K562 (cell line): ENCODE data around the gene LTO1. TPM values are rescaled to one million over a fixed set of nuclear protein-coding genes. Genes with fewer than 3 reads are reported as not detected.

Source experiments
- ARID4B ChIP-seq: sonication (generic); formaldehyde crosslinking; IDR thresholded peaks from 2 replicates; pipeline ENCODE4 v1.8.0; 2022; ENCODE audit warnings: mild to moderate bottlenecking, missing genetic modification reagents
- BRCA1 ChIP-seq, 2 experiments: fragments of 450-650 bp in 1 of 2; sonication (generic) in 1 of 2; formaldehyde crosslinking in 1 of 2; IDR thresholded peaks; 2 replicates each; pipeline versions ENCODE4 v1.5.0 to v1.6.1; 2017 to 2020; ENCODE audit warnings: mild to moderate bottlenecking in 1 of 2, missing genetic modification reagents in 1 of 2
- E2F1 ChIP-seq: sonication (generic); formaldehyde crosslinking; IDR thresholded peaks from 2 replicates; pipeline ENCODE4 v1.8.1; 2023; ENCODE audit warnings: mild to moderate bottlenecking, missing genetic modification reagents, moderate library complexity
- MECOM ChIP-seq: fragments of 250-450 bp; sonication (Bioruptor Pico); IDR thresholded peaks from 2 replicates; pipeline ENCODE4 v1.8.0; 2022; ENCODE audit warnings: inconsistent platforms
- REST ChIP-seq, 2 experiments: fragments of 450-650 bp; formaldehyde crosslinking in 1 of 2; IDR thresholded peaks; 2 replicates each; pipeline versions ENCODE4 v1.4.0 to v1.6.1; 2014 to 2020; ENCODE audit warnings: mild to moderate bottlenecking in 2 of 2, borderline replicate concordance in 1 of 2, low read depth in 1 of 2
- TEAD1 ChIP-seq, 2 experiments: fragments of 450-650 bp in 1 of 2; sonication (generic) in 1 of 2; formaldehyde crosslinking; IDR thresholded peaks; 2 replicates each; pipeline versions ENCODE4 v1.4.0 to v1.8.0; 2020 to 2022; ENCODE audit warnings: mild to moderate bottlenecking in 2 of 2, missing genetic modification reagents in 1 of 2
- THRAP3 ChIP-seq: fragments of 450-650 bp; IDR thresholded peaks from 2 replicates; pipeline ENCODE4 v1.6.1; 2016; ENCODE audit warnings: mild to moderate bottlenecking, inconsistent platforms, borderline replicate concordance
- ZNF740 ChIP-seq, 3 experiments: fragments of 200-800 bp in 1 of 3; sonication (Bioruptor generic) in 1 of 3; sonication (generic) in 1 of 3; formaldehyde crosslinking in 1 of 3; IDR thresholded peaks; 2 replicates each; pipeline versions ENCODE4 v1.6.1 to v1.8.0; 2016 to 2022; ENCODE audit warnings: mild to moderate bottlenecking in 2 of 3, missing compliant biosample characterization in 2 of 3, missing genetic modification characterization in 2 of 3, missing genetic modification reagents in 1 of 3
- polyA plus RNA-seq, 8 experiments: library from polyadenylated mRNA; depleted of rRNA in 4 of 8; stranded (reverse) in 5 of 8; unstranded in 3 of 8; fragments of >200 nt; fragmentation: Nextera tagmentation in 2 of 8; fragmentation: Illumina TruSeq in 1 of 8; extraction: Ambion mirVana in 2 of 8; extraction: Trizol in 1 of 8; gene quantifications; 2 replicates each; pipeline versions ENCODE4 v1.2.1 to v1.2.3, GENCODE V29; 2011 to 2014; ENCODE audit warnings: inconsistent platforms in 1 of 8, missing spikeins in 1 of 8
- total RNA-seq, 7 experiments: library from RNA; depleted of rRNA in 6 of 7; stranded (reverse); fragments of >200 nt in 6 of 7; fragmentation: Illumina TruSeq in 2 of 7; extraction: Trizol in 2 of 7; gene quantifications; 2 replicates each; pipeline versions ENCODE4 v1.2.1 to v1.2.3, GENCODE V29; 2011 to 2021; ENCODE audit warnings: low replicate concordance in 1 of 7

LTO1 gene
- total and polyA plus RNA-seq, 9 of the 15 experiments (the other 6 are each of a cell fraction or from before 2014, with no cell fraction given): 2.6 to 43.4 (median 19.1) TPM

- TF ChIP-seq ARID4B: peak; percentile 90
- no peak for TF ChIP-seq THRAP3
- TF ChIP-seq MECOM: no peak
- TF ChIP-seq REST (IDR thresholded peaks at IDR 0.05; ENCODE audit: borderline replicate concordance): peak; percentile 92
- no peak for TF ChIP-seq REST (CRISPR knock-in tag; IDR thresholded peaks at IDR 0.05; ENCODE audit: low read depth)
- peak in 1 of 2 experiments; percentile 84; a peak in 2 of 4 replicates for TF ChIP-seq TEAD1 (CRISPR knock-in tag; IDR thresholded peaks at IDR 0.05)
- no peak for TF ChIP-seq BRCA1 (IDR thresholded peaks at IDR 0.05)
- no peak for TF ChIP-seq BRCA1 (CRISPR knock-in tag; IDR thresholded peaks at IDR 0.05)
- TF ChIP-seq ZNF740 (CRISPR knock-in tag; IDR thresholded peaks at IDR 0.05): peak; percentile 63; the same call in 1 of the 2 replicates
- no peak for TF ChIP-seq ZNF740 (tag; IDR thresholded peaks at IDR 0.05)
- TF ChIP-seq E2F1 (CRISPR knock-in tag): peak; percentile 56; the same call in 1 of the 2 replicates
Observed at GRCh38 chr11:69642913-69643632, 32.1 kb downstream of the LTO1 start (continued).
